Thoracic aorta (tissue), 2 donors: ENCODE data around the gene DCST1. TPM values are rescaled to one million over a fixed set of nuclear protein-coding genes. Genes with fewer than 3 reads are reported as not detected.

Experiments
- ATAC-seq: fragments of 150-250 bp; one replicate; pipeline ENCODE4 v1.8.0; 2017; ENCODE audit warnings: low read depth; ENCODE audit not compliant: insufficient number of reproducible peaks, low FRiP score
- DNase-seq: peaks from one replicate; pipeline ENCODE4 v3.0.0-alpha.2; 2020; ENCODE audit warnings: low spot score
- H3K27ac ChIP-seq, 2 donors: fragments of 200-600 bp; sonication (generic); 1 replicate in 1 of 2; 2 replicates in 1 of 2; pipeline ENCODE4 v1.5.1; 2016; ENCODE audit warnings: mild to moderate bottlenecking in 2 of 2, moderate library complexity in 2 of 2
- H3K27me3 ChIP-seq: fragments of 200-600 bp; sonication (generic); replicated peaks from 2 replicates; pipeline ENCODE4 v1.6.0; 2016; ENCODE audit warnings: mild to moderate bottlenecking; ENCODE audit not compliant: insufficient read depth
- H3K36me3 ChIP-seq: fragments of 200-600 bp; sonication (generic); one replicate; pipeline ENCODE4 v1.5.1; 2016
- H3K4me1 ChIP-seq, 2 donors: fragments of 200-600 bp; sonication (generic); 1 replicate in 1 of 2; 2 replicates in 1 of 2; pipeline versions ENCODE4 v1.5.1 to v1.6.0; 2016; ENCODE audit warnings: low read depth in 2 of 2, mild to moderate bottlenecking in 1 of 2; ENCODE audit not compliant: control insufficient read depth in 1 of 2
- H3K4me3 ChIP-seq: fragments of 200-600 bp; sonication (generic); 2 replicates; pipeline ENCODE4 v1.5.1; 2016; ENCODE audit warnings: mild to moderate bottlenecking
- H3K9me3 ChIP-seq: fragments of 200-600 bp; sonication (generic); 2 replicates; pipeline ENCODE4 v1.5.1; 2016
- CTCF ChIP-seq: fragments of 200-600 bp; sonication (generic); IDR thresholded peaks from one replicate; pipeline ENCODE4 v1.5.1; 2019; ENCODE audit warnings: antibody characterized with exemption
- total RNA-seq, 2 donors: library from RNA; depleted of rRNA; stranded (reverse); fragments of >200 nt; gene quantifications; one replicate each; pipeline versions ENCODE4 v1.1.0 to v1.2.3, GENCODE V29; 2016

The DCST1 gene
- total RNA-seq, 2 donors from 2014 or later: not detected

DNA sequence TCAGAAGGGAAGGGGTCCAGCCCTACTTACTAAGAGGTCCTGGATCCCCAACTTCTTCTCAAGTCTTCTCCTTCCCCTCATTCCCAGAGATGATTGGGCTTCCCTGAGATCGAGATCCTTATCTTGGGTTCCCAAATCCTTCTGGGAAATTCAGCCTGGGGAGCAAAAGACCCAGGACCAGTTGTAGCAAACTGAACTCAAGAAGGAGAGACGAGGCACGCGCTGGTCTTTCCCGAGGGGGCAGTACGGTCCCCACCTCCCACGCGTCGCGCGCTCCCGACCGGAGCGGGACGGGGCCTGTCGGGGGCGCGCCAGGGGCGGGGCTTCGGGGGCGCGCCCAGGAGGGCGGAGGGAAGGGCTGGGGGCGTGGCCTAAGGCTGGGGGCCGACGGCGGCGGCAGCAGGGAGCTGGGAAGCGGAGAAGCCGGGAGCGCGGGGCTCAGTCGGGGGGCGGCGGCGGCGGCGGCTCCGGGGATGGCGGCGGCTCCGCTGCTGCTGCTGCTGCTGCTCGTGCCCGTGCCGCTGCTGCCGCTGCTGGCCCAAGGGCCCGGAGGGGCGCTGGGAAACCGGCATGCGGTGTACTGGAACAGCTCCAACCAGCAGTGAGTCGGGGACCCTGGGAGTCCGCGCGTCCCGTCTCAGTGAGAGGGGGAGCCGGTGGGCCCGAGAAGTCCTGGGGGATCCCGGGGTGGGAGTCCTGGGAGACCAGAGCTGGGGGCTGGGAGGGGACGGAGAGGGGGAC lies 45.0 kb downstream of the DCST1 start, which contains the start of gene EFNA3:
TSS of gene EFNA3 (plus strand) at position 369 of the 741 bp plus-strand sequence. CDS start at position 474, 105 bp downstream.
- DNase-seq (no peak), ATAC-seq (peak; percentile 44)
- Histone ChIP-seq H3K4me3 (peak within 1 kb of the TSS; percentile 72), H3K9me3 (no peaks in the 10 kb centered on the region), H3K27ac (no peak within 1 kb of the TSS), H3K36me3 (no peaks in the 10 kb centered on the region), H3K27me3 (peaks cover 26% of the 10 kb centered on the region), H3K4me1 (peaks cover 29 to 43% of the 10 kb centered on the region in 2 donors)
- no peak for TF ChIP-seq CTCF

DNA sequence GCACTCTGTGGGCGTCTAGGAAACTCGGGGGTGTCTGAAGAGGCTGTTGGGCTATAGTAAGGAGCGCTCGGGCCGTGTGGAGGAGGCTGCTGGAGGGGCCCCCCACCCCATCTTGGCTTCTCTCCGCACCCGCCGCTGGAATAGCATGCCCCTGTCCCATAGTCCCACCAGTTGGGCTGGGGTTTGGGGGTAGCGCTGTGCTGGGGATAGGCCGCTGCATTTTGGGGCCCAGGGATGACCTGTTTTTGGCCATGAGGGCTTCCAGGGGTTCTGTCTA lies 45.5 kb downstream of the DCST1 start:
- H3K27ac ChIP-seq: no peak overlapping the region
- ATAC-seq (no peak), DNase-seq (no peak)
- H3K4me1 ChIP-seq: peaks cover 29 to 44% of the 10 kb centered on the region in 2 donors
- TF ChIP-seq CTCF: no peak
- H3K4me3 ChIP-seq: peak overlapping the region; percentile 72
- no peaks in the 10 kb centered on the region for H3K9me3 ChIP-seq
- H3K36me3 ChIP-seq: no peaks in the 10 kb centered on the region
- peaks cover 26% of the 10 kb centered on the region for H3K27me3 ChIP-seq

GRCh38 chr1:155079487-155080311 lies 46.1 kb downstream of the DCST1 start:
- Histone ChIP-seq H3K4me1 (peaks cover 32 to 49% of the 10 kb centered on the region in 2 donors), H3K27ac (peak overlapping the region in 1 of 2 donors; percentile 9), H3K9me3 (no peaks in the 10 kb centered on the region), H3K36me3 (no peaks in the 10 kb centered on the region), H3K4me3 (peak overlapping the region; percentile 72), H3K27me3 (peaks cover 26% of the 10 kb centered on the region)
- ATAC-seq (no peak), DNase-seq (no peak)
- TF ChIP-seq CTCF: no peak

DNA sequence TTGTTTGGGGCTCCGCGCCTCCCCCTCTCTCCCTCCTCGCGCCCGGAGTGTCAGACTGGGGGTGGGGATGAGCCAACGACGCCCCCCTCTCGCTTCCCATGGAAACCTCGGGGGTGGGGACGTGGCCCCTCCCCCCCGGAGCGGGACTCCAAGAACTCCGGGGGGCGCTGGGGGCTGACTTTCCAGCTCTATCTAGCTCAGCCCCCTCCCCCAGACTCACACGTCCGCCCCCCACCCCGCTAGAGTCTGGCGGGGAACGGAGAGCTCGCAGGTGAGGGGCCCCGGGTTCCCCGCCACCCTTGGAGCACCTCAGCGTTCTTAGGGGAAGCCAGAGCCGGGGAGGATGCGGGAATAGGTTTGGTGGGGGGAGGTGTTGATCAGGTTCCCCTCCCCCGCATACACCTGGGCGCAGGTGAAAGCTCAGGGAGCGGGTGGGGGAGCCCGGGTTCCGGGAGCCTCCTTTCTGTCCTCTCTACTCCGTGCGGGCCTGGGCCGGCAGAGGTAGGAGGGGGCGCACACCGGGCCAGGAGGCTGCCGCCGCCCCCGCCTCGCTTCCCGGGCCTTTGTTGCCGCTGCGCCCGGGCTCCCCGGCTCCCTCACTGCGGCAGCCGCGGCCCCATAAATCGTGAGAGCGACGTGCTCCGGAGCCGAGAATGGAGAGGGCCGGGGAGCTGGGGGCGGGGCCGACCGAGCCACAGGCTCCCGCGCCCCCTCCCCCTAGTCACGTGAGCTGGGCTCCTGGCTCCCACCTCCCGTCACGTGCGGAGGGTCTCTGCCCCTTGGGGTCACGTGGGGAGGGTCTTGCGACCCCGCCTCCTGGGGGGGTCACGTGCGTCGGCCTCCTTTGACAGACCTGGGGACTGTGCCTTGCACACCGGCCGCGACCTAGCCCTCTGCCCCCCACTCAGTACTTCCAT lies 46.9 kb downstream of the DCST1 start:
- Histone ChIP-seq H3K4me3 (peak overlapping the region; percentile 30), H3K4me1 (peaks cover 32 to 51% of the 10 kb centered on the region in 2 donors), H3K27me3 (peaks cover 26% of the 10 kb centered on the region), H3K36me3 (no peaks in the 10 kb centered on the region), H3K27ac (peak overlapping the region in 1 of 2 donors; percentile 9), H3K9me3 (no peaks in the 10 kb centered on the region)
- no peak for TF ChIP-seq CTCF
- no peak for DNase-seq
- no peak for ATAC-seq
